GM23248 (cell line): ENCODE measurements around the gene SRPX. TPM values are rescaled to one million over a fixed set of nuclear protein-coding genes. Genes with fewer than 3 reads are reported as not detected.

ENCODE experiments used
- DNase-seq: peaks from one replicate; pipeline ENCODE4 v3.0.0-alpha.2; 2015
- H2AFZ ChIP-seq: fragments of 200-600 bp; sonication (generic); 2 replicates; pipeline ENCODE4 v1.6.1; 2016; ENCODE audit warnings: antibody characterized with exemption
- H3F3A ChIP-seq: fragments of 200-600 bp; sonication (generic); 2 replicates; pipeline ENCODE4 v1.6.1; 2016; ENCODE audit warnings: mild to moderate bottlenecking, antibody characterized with exemption, mixed run types; ENCODE audit not compliant: insufficient read depth
- H3K27ac ChIP-seq: fragments of 200-600 bp; sonication (generic); 2 replicates; pipeline ENCODE4 v1.5.1; 2016; ENCODE audit warnings: mild to moderate bottlenecking
- H3K27me3 ChIP-seq: fragments of 200-600 bp; sonication (generic); replicated peaks from 2 replicates; pipeline ENCODE4 v1.6.1; 2016; ENCODE audit warnings: mild to moderate bottlenecking; ENCODE audit not compliant: insufficient read depth
- H3K36me3 ChIP-seq: fragments of 200-600 bp; sonication (generic); 2 replicates; pipeline ENCODE4 v1.6.1; 2016; ENCODE audit warnings: low read depth, mild to moderate bottlenecking
- H3K4me1 ChIP-seq: fragments of 200-600 bp; sonication (generic); 2 replicates; pipeline ENCODE4 v1.6.1; 2016; ENCODE audit warnings: mild to moderate bottlenecking; ENCODE audit not compliant: insufficient read depth
- H3K4me2 ChIP-seq: fragments of 200-600 bp; sonication (generic); one replicate; pipeline ENCODE4 v1.6.1; 2016; ENCODE audit warnings: mild to moderate bottlenecking; ENCODE audit not compliant: unreplicated experiment
- H3K4me3 ChIP-seq: fragments of 200-600 bp; sonication (generic); 2 replicates; pipeline ENCODE4 v1.5.1; 2016; ENCODE audit warnings: mild to moderate bottlenecking
- H3K79me2 ChIP-seq: fragments of 200-600 bp; sonication (generic); 2 replicates; pipeline ENCODE4 v1.6.1; 2016; ENCODE audit warnings: mild to moderate bottlenecking; ENCODE audit not compliant: insufficient read depth
- H3K9ac ChIP-seq: fragments of 200-600 bp; sonication (generic); 2 replicates; pipeline ENCODE4 v1.6.1; 2016; ENCODE audit warnings: mild to moderate bottlenecking
- H3K9me2 ChIP-seq: fragments of 200-600 bp; sonication (generic); 2 replicates; pipeline ENCODE4 v1.6.1; 2016; ENCODE audit warnings: mixed run types, mild to moderate bottlenecking, moderate library complexity; ENCODE audit not compliant: insufficient read depth
- H3K9me3 ChIP-seq: fragments of 200-600 bp; sonication (generic); one replicate; pipeline ENCODE4 v1.6.1; 2017; ENCODE audit warnings: low read depth
- H4K20me1 ChIP-seq: fragments of 200-600 bp; sonication (generic); 2 replicates; pipeline ENCODE4 v1.6.0; 2016; ENCODE audit not compliant: insufficient read depth
- EZH2 ChIP-seq: fragments of 200-600 bp; sonication (generic); IDR thresholded peaks from 2 replicates; pipeline ENCODE4 v1.6.1; 2018; ENCODE audit warnings: antibody characterized with exemption, mild to moderate bottlenecking; ENCODE audit not compliant: insufficient read depth, poor library complexity, severe bottlenecking
- EZH2phosphoT487 ChIP-seq: fragments of 200-600 bp; sonication (generic); IDR thresholded peaks from 2 replicates; pipeline ENCODE4 v1.6.1; 2018; ENCODE audit warnings: antibody characterized with exemption, moderate library complexity, mild to moderate bottlenecking, low read depth; ENCODE audit not compliant: insufficient read depth
- WGBS, 2 experiments: methylation state at CpG; one replicate each; pipeline ENCODE4 v1.1.6; 2015 to 2017; ENCODE audit warnings: low lambda C conversion rate in 2 of 2, low coverage in 1 of 2; ENCODE audit errors: missing lambda C conversion rate in 2 of 2; 5-methylcytosine and 5-hydroxymethylcytosine counted together
- in situ Hi-C: fragments of 300-500 bp; cut with MboI; formaldehyde crosslinking; loops from 2 replicates; pipeline ENCODE4 v1.15.0; 2020
- polyA plus RNA-seq: library from polyadenylated mRNA; unstranded; fragments of >200 nt; fragmentation: Nextera tagmentation; extraction: Ambion mirVana; gene quantifications from 2 replicates; pipeline ENCODE4 v1.2.1, GENCODE V29; 2016
- total RNA-seq: library from RNA; depleted of rRNA; stranded (reverse); fragments of >200 nt; shearing (Covaris generic); gene quantifications from 2 replicates; pipeline ENCODE4 v1.2.3, GENCODE V29; 2014; rRNA removed

Gene SRPX
- total RNA-seq (53.1 and 75.7 TPM in 2 replicates), polyA plus RNA-seq (82.2 and 84.4 TPM in 2 replicates)

GRCh38 chrX:38220415-38221390, at the start of gene SRPX:
SRPX (minus strand) TSS chrX:38220871; CDS start chrX:38220792, 79 bp downstream.
- H4K20me1 ChIP-seq, result no peaks in the 10 kb centered on the region
- DNase-seq, result peak; percentile 60
- in situ Hi-C loops, result no loop called here
- peak within 1 kb of the TSS; percentile 91 for H3K4me3 ChIP-seq
- no peak within 1 kb of the TSS; the same call in 1 of the 2 replicates for H3K27ac ChIP-seq
- peak within 1 kb of the TSS; percentile 87 for H2AFZ ChIP-seq
- H3F3A ChIP-seq, result peaks cover 3% of the 10 kb centered on the region; the same call in 1 of the 2 replicates
- 1 to 2% methylated on average over 20 to 40 of the region's 76 CpGs for WGBS, 2 experiments
- peaks cover 10% of the 10 kb centered on the region; the same call in 1 of the 2 replicates for H3K4me1 ChIP-seq
- no peaks in the 10 kb centered on the region for H3K9me3 ChIP-seq
- H3K4me2 ChIP-seq, result peak within 1 kb of the TSS; percentile 80
- H3K79me2 ChIP-seq, result peaks cover 16% of the 10 kb centered on the region
- H3K9ac ChIP-seq, result peak within 1 kb of the TSS; percentile 74
- no peak for TF ChIP-seq EZH2
- TF ChIP-seq EZH2phosphoT487, result no peak
- no peaks in the 10 kb centered on the region for H3K27me3 ChIP-seq
- H3K9me2 ChIP-seq, result no peaks in the 10 kb centered on the region
- no peaks in the 10 kb centered on the region for H3K36me3 ChIP-seq

GRCh38 chrX:38268011-38268410, 47.3 kb upstream of the SRPX start:
- Histone ChIP-seq H3K9me3 (no peaks in the 10 kb centered on the region), H3K4me3 (no peak overlapping the region), H3K27ac (no peak overlapping the region), H3K9me2 (no peaks in the 10 kb centered on the region), H3K27me3 (no peaks in the 10 kb centered on the region), H3K79me2 (no peaks in the 10 kb centered on the region), H3K36me3 (no peaks in the 10 kb centered on the region), H3F3A (0 out of 2 replicates have a peak, but pooled peaks cover 5% of the 10 kb centered on the region), H3K4me1 (peaks cover 12% of the 10 kb centered on the region), H3K9ac (no peak overlapping the region), H2AFZ (no peak overlapping the region), H4K20me1 (no peaks in the 10 kb centered on the region), H3K4me2 (no peak overlapping the region)
- WGBS, 2 experiments, result 97 to 100% methylated on average over 3 of the region's 3 CpGs
- no peak for DNase-seq
- TF ChIP-seq EZH2phosphoT487, result no peak
- TF ChIP-seq EZH2, result no peak
- in situ Hi-C loops, result no loop called here

- H3K9me2 ChIP-seq, result no peaks in the 10 kb centered on the region
- H3K4me1 ChIP-seq, result no peaks in the 10 kb centered on the region
- no peaks in the 10 kb centered on the region for H4K20me1 ChIP-seq
- no peak overlapping the region for H3K9ac ChIP-seq
- no peak overlapping the region for H2AFZ ChIP-seq
- no peak overlapping the region for H3K4me2 ChIP-seq
- TF ChIP-seq EZH2phosphoT487, result no peak
- no peak for TF ChIP-seq EZH2
- no peaks in the 10 kb centered on the region for H3K79me2 ChIP-seq
- no peak overlapping the region for H3K4me3 ChIP-seq
- no peaks in the 10 kb centered on the region for H3F3A ChIP-seq
- no peaks in the 10 kb centered on the region for H3K36me3 ChIP-seq
- 83 to 84% methylated on average over 9 of the region's 9 CpGs for WGBS, 2 experiments
- in situ Hi-C loops, result no loop called here
- no peak overlapping the region for H3K27ac ChIP-seq
- H3K9me3 ChIP-seq, result no peaks in the 10 kb centered on the region
- no peaks in the 10 kb centered on the region for H3K27me3 ChIP-seq
- peak; percentile 1 for DNase-seq
These were observed 42.3 kb upstream of the SRPX start for GRCh38 chrX:38262715-38263620.

- Histone ChIP-seq H3K79me2 (no peaks in the 10 kb centered on the region), H3K9me2 (no peaks in the 10 kb centered on the region)
- TF ChIP-seq EZH2phosphoT487 (no peak), EZH2 (no peak)
These were observed 39.6 kb upstream of the SRPX start for GRCh38 chrX:38260231-38260630.

More at GRCh38 chrX:38260231-38260630, 39.6 kb upstream of the SRPX start:
- Histone ChIP-seq H3K9ac (no peak overlapping the region), H3K27ac (no peak overlapping the region), H3K4me2 (no peak overlapping the region), H3F3A (no peaks in the 10 kb centered on the region), H3K27me3 (no peaks in the 10 kb centered on the region), H3K36me3 (no peaks in the 10 kb centered on the region), H3K4me1 (no peaks in the 10 kb centered on the region), H2AFZ (no peak overlapping the region), H3K9me3 (no peaks in the 10 kb centered on the region), H4K20me1 (no peaks in the 10 kb centered on the region), H3K4me3 (no peak overlapping the region)
- in situ Hi-C loops, result no loop called here
- 58 to 72% methylated on average over 4 of the region's 4 CpGs for WGBS, 2 experiments
- DNase-seq, result peak; percentile 30
